CD4-positive, alpha-beta T cell (primary cell): ENCODE measurements around the gene C1orf94. TPM values are rescaled to one million over a fixed set of nuclear protein-coding genes. Genes with fewer than 3 reads are reported as not detected.

Source experiments
- ATAC-seq: fragments of 200-7000 bp; cut with Tn5 transposase; one replicate; pipeline ENCODE4 v1.10.0; 2022; ENCODE audit warnings: mild to moderate bottlenecking; ENCODE audit not compliant: poor library complexity
- CTCF ChIA-PET: fragments of 350-600 bp; sonication (Branson Sonifier 250); formaldehyde crosslinking; loops from one replicate; lab custom pipeline; 2021; ENCODE audit warnings: antibody characterized with exemption, inconsistent platforms; lab: Charles Lee
- POLR2A ChIA-PET: fragments of 350-600 bp; sonication (Branson Sonifier 250); formaldehyde crosslinking; loops from one replicate; lab custom pipeline; 2021; ENCODE audit warnings: antibody characterized with exemption, inconsistent platforms; lab: Charles Lee
- DNase-seq, 14 experiments: peaks; one replicate each; pipeline ENCODE4 v3.0.0-alpha.2; 2013 to 2020; ENCODE audit warnings: mixed read lengths in 2 of 14
- H3K27ac ChIP-seq, 2 donors: one replicate each; pipeline versions ENCODE4 v1.5.1 to v1.7.0; 2013; ENCODE audit warnings: low read length in 2 of 2, low read depth in 1 of 2, mild to moderate bottlenecking in 1 of 2
- H3K27me3 ChIP-seq, 2 experiments: 1 replicate in 1 of 2; 2 replicates in 1 of 2; pipeline versions ENCODE4 v1.6.1 to v1.7.0; 2013; ENCODE audit warnings: low read length in 2 of 2, control low read depth in 1 of 2, mild to moderate bottlenecking in 1 of 2, moderate library complexity in 1 of 2; ENCODE audit not compliant: insufficient read depth in 2 of 2, control insufficient read depth in 1 of 2
- H3K36me3 ChIP-seq: one replicate; pipeline ENCODE4 v1.6.1; 2013; ENCODE audit warnings: low read length, control low read depth; ENCODE audit not compliant: insufficient read depth
- H3K4me1 ChIP-seq: one replicate; pipeline ENCODE4 v1.6.1; 2013; ENCODE audit warnings: low read length, control low read depth; ENCODE audit not compliant: insufficient read depth
- H3K4me3 ChIP-seq: one replicate; pipeline ENCODE4 v1.5.1; 2013; ENCODE audit warnings: mild to moderate bottlenecking, low read length, moderate library complexity
- H3K9me3 ChIP-seq, 2 experiments: 1 replicate in 1 of 2; 2 replicates in 1 of 2; pipeline versions ENCODE4 v1.6.1 to v1.7.0; 2013; ENCODE audit warnings: low read length in 2 of 2, mild to moderate bottlenecking in 2 of 2, control low read depth in 1 of 2, moderate library complexity in 1 of 2; ENCODE audit not compliant: control insufficient read depth in 1 of 2, insufficient read depth in 1 of 2
- H3K27ac Mint-ChIP-seq: one replicate; pipeline ENCODE4 v1.8.0; 2020; ENCODE audit warnings: mixed read lengths
- H3K27me3 Mint-ChIP-seq: one replicate; pipeline ENCODE4 v1.8.0; 2021; ENCODE audit warnings: mixed read lengths
- H3K36me3 Mint-ChIP-seq: one replicate; pipeline ENCODE4 v1.8.0; 2021; ENCODE audit warnings: low read depth, mixed read lengths
- H3K4me1 Mint-ChIP-seq: one replicate; pipeline ENCODE4 v1.8.0; 2021; ENCODE audit warnings: low read depth, mixed read lengths
- H3K4me3 Mint-ChIP-seq: one replicate; pipeline ENCODE4 v1.8.0; 2020; ENCODE audit warnings: mild to moderate bottlenecking, mixed read lengths
- H3K9me3 Mint-ChIP-seq: one replicate; pipeline ENCODE4 v1.8.0; 2020; ENCODE audit warnings: mixed read lengths
- intact Hi-C, 2 experiments: fragments of 100-400 bp; cut with DNase I in 1 of 2; cut with micrococcal nuclease in 1 of 2; formaldehyde crosslinking; loops; one replicate each; pipeline versions ENCODE4 v1.15.1 to v1.9.0; 2023 to 2025; cut with DNase I, micrococcal nuclease
- total RNA-seq, 174 experiments: library from RNA in 2 of 174; stranded (reverse) in 2 of 174; gene quantifications; one replicate each; pipeline ENCODE4 v1.2.3 and lab custom pipeline; 2021 to 2026
- TF ChIP-seq, protein P1 (sequence below): fragments of 200-600 bp; IDR thresholded peaks from one replicate; pipeline ENCODE4 v1.8.0; 2022; ENCODE audit warnings: antibody characterized with exemption, mild to moderate bottlenecking

C1orf94 gene
- total RNA-seq, 2 experiments from 2014 or later, result not detected

DNA sequence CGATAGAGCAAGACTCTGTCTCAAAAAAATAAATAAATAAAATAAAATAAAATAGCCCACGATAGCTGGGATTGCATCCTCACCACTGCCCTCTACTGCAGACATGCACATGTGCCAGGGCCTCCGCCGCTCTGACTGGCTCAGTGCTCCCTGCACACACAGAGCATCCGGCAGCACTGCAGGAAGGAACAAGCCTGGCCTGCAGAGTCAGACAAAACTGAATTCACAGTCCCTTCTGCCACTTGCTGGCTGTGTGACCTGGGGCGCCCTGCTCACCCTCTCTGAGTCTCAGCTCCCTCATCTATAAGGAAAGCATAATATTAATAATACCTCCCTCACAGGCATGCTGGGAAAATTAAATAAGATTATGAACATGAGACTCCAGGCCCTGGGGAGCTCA is 47.1 kb upstream of the C1orf94 start:
- Histone ChIP-seq H3K4me1 (no peaks in the 10 kb centered on the region), H3K27ac (no peak overlapping the region), H3K4me3 (no peak overlapping the region), H3K36me3 (no peaks in the 10 kb centered on the region), H3K9me3 (peaks cover 0 to 11% of the 10 kb centered on the region in 2 experiments), H3K27me3 (peaks cover 0 to 3% of the 10 kb centered on the region in 2 experiments)
- Mint-ChIP-seq H3K4me3 (no peak overlapping the region), H3K4me1 (no peaks in the 10 kb centered on the region), H3K36me3 (no peaks in the 10 kb centered on the region), H3K9me3 (no peaks in the 10 kb centered on the region), H3K27me3 (peaks cover 34% of the 10 kb centered on the region), H3K27ac (no peak overlapping the region)
- TF ChIP-seq, protein P1, sequence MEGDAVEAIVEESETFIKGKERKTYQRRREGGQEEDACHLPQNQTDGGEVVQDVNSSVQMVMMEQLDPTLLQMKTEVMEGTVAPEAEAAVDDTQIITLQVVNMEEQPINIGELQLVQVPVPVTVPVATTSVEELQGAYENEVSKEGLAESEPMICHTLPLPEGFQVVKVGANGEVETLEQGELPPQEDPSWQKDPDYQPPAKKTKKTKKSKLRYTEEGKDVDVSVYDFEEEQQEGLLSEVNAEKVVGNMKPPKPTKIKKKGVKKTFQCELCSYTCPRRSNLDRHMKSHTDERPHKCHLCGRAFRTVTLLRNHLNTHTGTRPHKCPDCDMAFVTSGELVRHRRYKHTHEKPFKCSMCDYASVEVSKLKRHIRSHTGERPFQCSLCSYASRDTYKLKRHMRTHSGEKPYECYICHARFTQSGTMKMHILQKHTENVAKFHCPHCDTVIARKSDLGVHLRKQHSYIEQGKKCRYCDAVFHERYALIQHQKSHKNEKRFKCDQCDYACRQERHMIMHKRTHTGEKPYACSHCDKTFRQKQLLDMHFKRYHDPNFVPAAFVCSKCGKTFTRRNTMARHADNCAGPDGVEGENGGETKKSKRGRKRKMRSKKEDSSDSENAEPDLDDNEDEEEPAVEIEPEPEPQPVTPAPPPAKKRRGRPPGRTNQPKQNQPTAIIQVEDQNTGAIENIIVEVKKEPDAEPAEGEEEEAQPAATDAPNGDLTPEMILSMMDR, result no peak
- ATAC-seq (no peak), DNase-seq (no peak)
- POLR2A ChIA-PET, result no interaction called here
- CTCF ChIA-PET, result no interaction called here
- intact Hi-C loops, result no loop called here

DNA sequence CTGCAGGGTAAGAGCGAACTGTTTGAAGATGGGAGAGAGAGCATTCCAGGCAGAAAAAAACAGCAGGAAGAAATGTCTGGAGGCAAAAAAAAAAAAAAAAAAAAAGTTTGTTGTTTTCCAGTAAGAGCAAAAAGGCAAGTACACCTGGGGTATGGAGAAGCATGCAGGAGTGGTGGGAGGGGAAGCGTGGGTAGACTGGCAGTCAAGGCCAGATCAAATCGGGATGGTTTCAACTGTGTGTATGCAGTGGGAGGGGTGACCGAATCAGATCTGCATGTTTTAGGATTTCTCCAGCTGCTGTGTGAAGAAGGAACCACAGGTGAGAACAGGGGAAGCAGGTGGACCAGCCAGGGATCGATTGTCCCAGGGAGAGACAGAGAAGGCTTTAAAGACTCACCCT is 46.4 kb upstream of the C1orf94 start:
- TF ChIP-seq, protein P1, result no peak
- H3K4me1 Mint-ChIP-seq, result no peaks in the 10 kb centered on the region
- intact Hi-C loops, result no loop called here
- Histone ChIP-seq H3K27me3 (peaks cover 0 to 3% of the 10 kb centered on the region in 2 experiments), H3K36me3 (no peaks in the 10 kb centered on the region), H3K27ac (no peak overlapping the region), H3K4me1 (no peaks in the 10 kb centered on the region), H3K4me3 (no peak overlapping the region), H3K9me3 (peaks cover 0 to 11% of the 10 kb centered on the region in 2 experiments)
- H3K36me3 Mint-ChIP-seq, result no peaks in the 10 kb centered on the region
- H3K27ac Mint-ChIP-seq, result no peak overlapping the region
- H3K9me3 Mint-ChIP-seq, result no peaks in the 10 kb centered on the region
- ChIA-PET CTCF (no interaction called here), POLR2A (no interaction called here)
- ATAC-seq (no peak), DNase-seq (no peak)
- H3K4me3 Mint-ChIP-seq, result no peak overlapping the region
- H3K27me3 Mint-ChIP-seq, result peaks cover 30% of the 10 kb centered on the region

DNA sequence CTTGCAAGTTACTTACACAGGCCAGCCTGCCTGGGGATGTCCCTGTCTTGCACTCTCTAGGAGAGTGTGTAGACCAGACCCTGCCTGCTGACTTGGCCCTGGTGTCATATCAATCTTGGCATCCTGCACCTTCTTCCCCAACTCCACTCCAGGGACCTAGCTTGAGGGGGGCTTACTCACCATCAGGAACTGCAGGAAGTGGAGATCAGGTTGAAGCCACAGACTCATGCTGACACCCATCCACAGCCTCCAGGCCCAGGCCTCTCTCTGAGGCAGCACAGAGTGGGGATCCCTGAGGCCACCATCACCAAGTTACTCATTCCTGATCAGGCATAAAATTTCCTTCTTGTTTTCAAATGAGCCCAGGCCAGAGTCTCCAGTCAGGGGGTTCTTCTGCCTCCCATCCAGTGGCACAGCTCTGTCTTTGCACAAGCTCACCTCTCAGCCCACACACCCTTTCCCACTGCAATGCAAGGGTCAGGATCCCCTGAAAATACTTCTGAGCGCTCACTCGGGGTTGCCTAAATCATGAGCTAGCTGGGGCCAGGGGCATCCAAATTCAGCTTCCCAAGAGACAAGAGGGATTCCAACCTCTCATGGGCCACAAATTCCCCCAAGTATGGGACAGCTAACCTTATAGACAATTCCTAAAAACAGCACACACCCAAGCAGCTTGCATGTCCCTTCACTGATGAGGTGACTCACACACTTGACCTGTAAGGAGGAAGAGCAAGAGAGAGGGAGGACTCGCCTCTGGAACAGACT is 45.1 kb upstream of the C1orf94 start:
- no peak overlapping the region for H3K27ac ChIP-seq
- ATAC-seq (no peak), DNase-seq (no peak)
- H3K4me1 ChIP-seq, result no peaks in the 10 kb centered on the region
- no peak overlapping the region for H3K4me3 ChIP-seq
- Mint-ChIP-seq H3K4me3 (no peak overlapping the region), H3K4me1 (no peaks in the 10 kb centered on the region), H3K27ac (no peak overlapping the region), H3K36me3 (no peaks in the 10 kb centered on the region), H3K9me3 (no peaks in the 10 kb centered on the region), H3K27me3 (peaks cover 29% of the 10 kb centered on the region)
- TF ChIP-seq, protein P1, result no peak
- POLR2A ChIA-PET, result no interaction called here
- H3K9me3 ChIP-seq, result peaks cover 0 to 11% of the 10 kb centered on the region in 2 experiments
- H3K27me3 ChIP-seq, result no peaks in the 10 kb centered on the region
- no peaks in the 10 kb centered on the region for H3K36me3 ChIP-seq
- CTCF ChIA-PET, result no interaction called here
- intact Hi-C loops, result no loop called here
